ENCODE measurements around the gene SNCB. TPM values are rescaled to one million over a fixed set of nuclear protein-coding genes. Genes with fewer than 3 reads are reported as not detected.
"Not testable (repeated sequence)": the region's sequence is repeated elsewhere in the genome, so short reads cannot be mapped to it uniquely, and the experiment has no call there.

SNCB gene
- total and polyA plus RNA-seq, 2 donors (not counting 1 experiment from before 2014, with no cell fraction given), result 0.17 to 0.22 TPM

DNA sequence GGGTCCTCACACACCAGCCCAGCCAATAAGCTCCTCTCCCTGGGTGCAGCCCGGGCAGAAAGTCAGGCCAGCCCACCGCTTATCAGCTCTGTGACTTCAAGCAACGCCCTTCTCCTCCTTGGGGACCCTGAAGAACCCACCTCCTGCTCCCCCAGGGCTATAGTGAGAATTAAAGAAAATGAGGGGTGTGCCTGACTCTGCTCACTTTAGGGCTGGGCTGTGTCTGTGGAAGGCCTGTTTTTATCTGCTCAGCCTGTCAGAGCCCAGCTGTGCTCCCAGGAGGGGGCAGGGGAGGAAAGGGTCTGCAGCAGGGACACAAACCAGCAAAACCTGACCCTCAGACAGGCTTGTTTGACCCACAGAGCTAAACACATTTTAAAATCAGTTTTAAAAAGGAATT lies 24.3 kb downstream of the SNCB start:
- TF ChIP-seq, protein P1, sequence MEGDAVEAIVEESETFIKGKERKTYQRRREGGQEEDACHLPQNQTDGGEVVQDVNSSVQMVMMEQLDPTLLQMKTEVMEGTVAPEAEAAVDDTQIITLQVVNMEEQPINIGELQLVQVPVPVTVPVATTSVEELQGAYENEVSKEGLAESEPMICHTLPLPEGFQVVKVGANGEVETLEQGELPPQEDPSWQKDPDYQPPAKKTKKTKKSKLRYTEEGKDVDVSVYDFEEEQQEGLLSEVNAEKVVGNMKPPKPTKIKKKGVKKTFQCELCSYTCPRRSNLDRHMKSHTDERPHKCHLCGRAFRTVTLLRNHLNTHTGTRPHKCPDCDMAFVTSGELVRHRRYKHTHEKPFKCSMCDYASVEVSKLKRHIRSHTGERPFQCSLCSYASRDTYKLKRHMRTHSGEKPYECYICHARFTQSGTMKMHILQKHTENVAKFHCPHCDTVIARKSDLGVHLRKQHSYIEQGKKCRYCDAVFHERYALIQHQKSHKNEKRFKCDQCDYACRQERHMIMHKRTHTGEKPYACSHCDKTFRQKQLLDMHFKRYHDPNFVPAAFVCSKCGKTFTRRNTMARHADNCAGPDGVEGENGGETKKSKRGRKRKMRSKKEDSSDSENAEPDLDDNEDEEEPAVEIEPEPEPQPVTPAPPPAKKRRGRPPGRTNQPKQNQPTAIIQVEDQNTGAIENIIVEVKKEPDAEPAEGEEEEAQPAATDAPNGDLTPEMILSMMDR (conservative IDR thresholded peaks at IDR 0.05 in 1 of 2, IDR thresholded peaks at IDR 0.05 in 1 of 2; ENCODE audit: low read depth in 1 of 2, low read length in 2 of 2), result no peak
- no peak for TF ChIP-seq EZH2 (IDR thresholded peaks at IDR 0.05; ENCODE audit: low read length, missing control alignments)
- Histone ChIP-seq H3K9me3 (ENCODE audit: control insufficient read depth, insufficient read depth, low read depth, low read length) (no peaks in the 10 kb centered on the region), H3K79me2 (ENCODE audit: control insufficient read depth, insufficient read depth, low read length) (no peaks in the 10 kb centered on the region), H3K27ac (ENCODE audit: insufficient read depth, low read length) (no peak overlapping the region), H3K36me3 (ENCODE audit: control insufficient read depth, insufficient read depth, low read length) (no peaks in the 10 kb centered on the region), H3K27me3 (ENCODE audit: control insufficient read depth, insufficient read depth, low read length) (no peaks in the 10 kb centered on the region), H3K9ac (ENCODE audit: insufficient read depth, low read length) (no peak overlapping the region), H3K4me1 (ENCODE audit: control insufficient read depth, extremely low read depth, insufficient read depth, low read length) (no peaks in the 10 kb centered on the region), H3K4me2 (ENCODE audit: extremely low read depth, insufficient read depth, low read length) (no peak overlapping the region), H3K4me3 (replicated peaks in 1 of 4; ENCODE audit: control extremely low read depth in 1 of 4, insufficient read depth in 1 of 4, low read depth in 3 of 4, low read length in 4 of 4) (no peak overlapping the region), H4K20me1 (ENCODE audit: control insufficient read depth, extremely low read depth, insufficient read depth, low read length) (no peaks in the 10 kb centered on the region), H2AFZ (ENCODE audit: low read length) (no peak overlapping the region)
- DNase-seq (ENCODE audit: low read depth in 2 of 2), result no peak

DNA sequence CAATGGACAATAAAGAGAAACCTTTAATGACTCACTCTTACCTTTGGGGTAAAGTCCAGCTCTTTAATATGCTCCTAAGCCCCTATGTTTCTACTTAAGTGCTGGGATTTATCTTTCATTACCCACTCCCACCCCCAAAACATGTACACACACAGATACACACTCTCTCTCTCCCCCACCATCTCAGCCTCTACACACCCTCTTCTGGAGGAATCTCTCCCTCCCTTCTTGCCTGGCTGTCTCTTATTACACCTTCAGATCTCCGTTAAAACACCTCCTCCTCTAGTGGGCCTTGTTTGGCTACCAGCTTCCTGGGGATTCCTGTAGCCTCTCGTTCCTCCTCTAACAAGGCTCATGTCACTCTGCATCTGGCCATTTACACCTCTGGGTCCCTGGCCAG lies 27.2 kb downstream of the SNCB start:
- DNase-seq (ENCODE audit: low read depth in 2 of 2), result no peak
- Histone ChIP-seq H4K20me1 (ENCODE audit: control insufficient read depth, extremely low read depth, insufficient read depth, low read length) (no peaks in the 10 kb centered on the region), H3K4me2 (ENCODE audit: extremely low read depth, insufficient read depth, low read length) (no peak overlapping the region), H3K79me2 (ENCODE audit: control insufficient read depth, insufficient read depth, low read length) (no peaks in the 10 kb centered on the region), H3K27me3 (ENCODE audit: control insufficient read depth, insufficient read depth, low read length) (no peaks in the 10 kb centered on the region), H3K9me3 (ENCODE audit: control insufficient read depth, insufficient read depth, low read depth, low read length) (no peaks in the 10 kb centered on the region), H3K4me1 (ENCODE audit: control insufficient read depth, extremely low read depth, insufficient read depth, low read length) (no peaks in the 10 kb centered on the region), H3K27ac (ENCODE audit: insufficient read depth, low read length) (no peak overlapping the region), H3K4me3 (replicated peaks in 1 of 4; ENCODE audit: control extremely low read depth in 1 of 4, insufficient read depth in 1 of 4, low read depth in 3 of 4, low read length in 4 of 4) (no peak overlapping the region), H3K36me3 (ENCODE audit: control insufficient read depth, insufficient read depth, low read length) (no peaks in the 10 kb centered on the region), H3K9ac (ENCODE audit: insufficient read depth, low read length) (no peak overlapping the region), H2AFZ (ENCODE audit: low read length) (no peak overlapping the region)
- no peak for TF ChIP-seq EZH2 (IDR thresholded peaks at IDR 0.05; ENCODE audit: low read length, missing control alignments)
- TF ChIP-seq, protein P1 (conservative IDR thresholded peaks at IDR 0.05 in 1 of 2, IDR thresholded peaks at IDR 0.05 in 1 of 2; ENCODE audit: low read depth in 1 of 2, low read length in 2 of 2), result no peak

DNA sequence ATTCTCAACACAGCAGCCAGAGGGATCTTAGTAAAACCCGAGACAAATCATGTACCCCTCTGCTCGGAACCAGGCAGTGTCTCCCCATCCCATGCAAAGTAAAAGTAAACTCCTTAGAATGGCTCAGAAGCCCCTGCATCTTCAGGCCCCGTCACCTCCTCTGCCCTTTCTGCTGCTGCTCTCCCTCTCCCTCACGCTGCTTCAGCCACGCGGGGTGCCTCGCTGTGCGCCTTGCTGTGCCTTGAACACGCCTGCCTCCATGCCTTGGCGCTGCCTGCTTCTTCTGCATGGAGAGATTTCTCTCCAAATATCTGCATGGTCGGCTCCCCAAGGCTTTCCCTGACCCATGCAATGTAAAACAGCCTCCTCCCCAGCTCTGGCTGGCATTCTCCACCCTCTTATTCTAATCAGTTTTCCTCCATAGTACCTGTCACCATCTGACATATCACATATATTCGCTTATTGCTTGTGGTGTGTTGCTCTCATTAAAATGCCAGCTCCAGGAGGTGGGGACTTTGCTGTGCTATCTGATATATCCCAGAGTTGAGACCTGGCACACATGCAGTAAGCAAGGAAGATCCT lies 28.3 kb downstream of the SNCB start:
- Histone ChIP-seq H3K4me3 (replicated peaks in 1 of 4; ENCODE audit: control extremely low read depth in 1 of 4, insufficient read depth in 1 of 4, low read depth in 3 of 4, low read length in 4 of 4) (no peak overlapping the region), H2AFZ (ENCODE audit: low read length) (no peak overlapping the region), H3K36me3 (ENCODE audit: control insufficient read depth, insufficient read depth, low read length) (peaks cover 1% of the 10 kb centered on the region), H3K27me3 (ENCODE audit: control insufficient read depth, insufficient read depth, low read length) (no peaks in the 10 kb centered on the region), H4K20me1 (ENCODE audit: control insufficient read depth, extremely low read depth, insufficient read depth, low read length) (no peaks in the 10 kb centered on the region), H3K79me2 (ENCODE audit: control insufficient read depth, insufficient read depth, low read length) (no peaks in the 10 kb centered on the region), H3K9me3 (ENCODE audit: control insufficient read depth, insufficient read depth, low read depth, low read length) (no peaks in the 10 kb centered on the region), H3K4me1 (ENCODE audit: control insufficient read depth, extremely low read depth, insufficient read depth, low read length) (no peaks in the 10 kb centered on the region), H3K4me2 (ENCODE audit: extremely low read depth, insufficient read depth, low read length) (no peak overlapping the region), H3K27ac (ENCODE audit: insufficient read depth, low read length) (no peak overlapping the region), H3K9ac (ENCODE audit: insufficient read depth, low read length) (no peak overlapping the region)
- TF ChIP-seq, protein P1 (conservative IDR thresholded peaks at IDR 0.05 in 1 of 2, IDR thresholded peaks at IDR 0.05 in 1 of 2; ENCODE audit: low read depth in 1 of 2, low read length in 2 of 2), result no peak
- no peak for TF ChIP-seq EZH2 (IDR thresholded peaks at IDR 0.05; ENCODE audit: low read length, missing control alignments)
- DNase-seq (ENCODE audit: low read depth in 2 of 2), result no peak

DNA sequence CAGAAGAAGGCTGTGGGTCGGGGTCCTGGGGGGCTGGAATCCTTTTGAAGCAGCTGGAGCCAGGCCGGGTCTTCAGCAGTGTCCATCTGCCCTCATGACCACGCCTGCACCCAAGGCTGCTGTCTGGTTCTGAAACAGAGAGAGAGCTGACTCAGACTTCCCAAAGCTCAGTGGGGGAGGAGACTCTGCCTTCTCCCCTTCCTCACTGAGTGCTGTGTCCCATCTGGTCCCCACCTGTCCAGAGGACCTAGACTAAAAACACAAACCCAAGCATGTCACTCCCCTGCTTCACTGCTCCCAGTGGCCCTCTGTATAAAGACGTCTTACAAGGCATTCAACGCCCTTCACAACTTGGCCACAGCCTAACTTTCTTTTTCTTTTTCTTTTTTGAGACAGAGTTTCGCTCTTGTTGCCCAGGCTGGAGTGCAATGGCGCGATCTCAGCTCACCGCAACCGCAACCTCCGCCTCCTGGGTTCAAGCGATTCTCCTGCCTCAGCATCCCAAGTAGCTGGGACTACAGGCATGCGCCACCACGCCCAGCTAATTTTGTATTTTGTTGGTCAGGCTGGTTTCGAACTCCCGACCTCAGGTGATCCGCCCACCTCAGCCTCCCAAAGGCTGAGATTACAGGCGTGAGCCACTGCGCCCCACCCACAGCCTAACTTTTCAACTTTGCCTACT lies 30.4 kb downstream of the SNCB start:
- not testable (repeated sequence) for H3K4me3 ChIP-seq (replicated peaks in 1 of 4; ENCODE audit: control extremely low read depth in 1 of 4, insufficient read depth in 1 of 4, low read depth in 3 of 4, low read length in 4 of 4); H3K27me3 ChIP-seq (ENCODE audit: control insufficient read depth, insufficient read depth, low read length); H3K27ac ChIP-seq (ENCODE audit: insufficient read depth, low read length); H3K79me2 ChIP-seq (ENCODE audit: control insufficient read depth, insufficient read depth, low read length); H3K4me2 ChIP-seq (ENCODE audit: extremely low read depth, insufficient read depth, low read length); H3K4me1 ChIP-seq (ENCODE audit: control insufficient read depth, extremely low read depth, insufficient read depth, low read length); H3K36me3 ChIP-seq (ENCODE audit: control insufficient read depth, insufficient read depth, low read length); H4K20me1 ChIP-seq (ENCODE audit: control insufficient read depth, extremely low read depth, insufficient read depth, low read length); H3K9me3 ChIP-seq (ENCODE audit: control insufficient read depth, insufficient read depth, low read depth, low read length); H3K9ac ChIP-seq (ENCODE audit: insufficient read depth, low read length); H2AFZ ChIP-seq (ENCODE audit: low read length)
- DNase-seq (ENCODE audit: low read depth in 2 of 2), result peak in 1 of 2 donors; percentile 19
